ENCODE results near the gene MAPK8IP1.
A peak's percentile ranks its signal among the peaks of the same experiment; 100 is the strongest.

MAPK8IP1 gene

GRCh38 chr11:45871638-45872037, 13.8 kb upstream of the MAPK8IP1 start:
- ATAC-seq: no peak
- TF ChIP-seq ZNF565 (CRISPR knock-in tag; conservative IDR thresholded peaks at IDR 0.05; ENCODE audit: low read depth): no peak
- no peak for TF ChIP-seq ZFP30 (CRISPR knock-in tag; IDR thresholded peaks at IDR 0.05)
- TF ChIP-seq ZNF70 (CRISPR knock-in tag; IDR thresholded peaks at IDR 0.05): no peak
- TF ChIP-seq ISL1 (CRISPR knock-in tag; IDR thresholded peaks at IDR 0.05): no peak
- TF ChIP-seq SNAI2 (CRISPR knock-in tag; IDR thresholded peaks at IDR 0.05): no peak
- no peak for TF ChIP-seq ZFP3 (CRISPR knock-in tag; IDR thresholded peaks at IDR 0.05)
- TF ChIP-seq PPARA (CRISPR knock-in tag; IDR thresholded peaks at IDR 0.05; ENCODE audit: borderline replicate concordance): no peak

- peak; percentile 99 for ATAC-seq
- TF ChIP-seq TCF4 (CRISPR knock-in tag; IDR thresholded peaks at IDR 0.05; ENCODE audit: borderline replicate concordance): peak; percentile 48; the same call in 1 of the 2 replicates
- TF ChIP-seq RARB (CRISPR knock-in tag; IDR thresholded peaks at IDR 0.05): no peak
- TF ChIP-seq, protein P1, sequence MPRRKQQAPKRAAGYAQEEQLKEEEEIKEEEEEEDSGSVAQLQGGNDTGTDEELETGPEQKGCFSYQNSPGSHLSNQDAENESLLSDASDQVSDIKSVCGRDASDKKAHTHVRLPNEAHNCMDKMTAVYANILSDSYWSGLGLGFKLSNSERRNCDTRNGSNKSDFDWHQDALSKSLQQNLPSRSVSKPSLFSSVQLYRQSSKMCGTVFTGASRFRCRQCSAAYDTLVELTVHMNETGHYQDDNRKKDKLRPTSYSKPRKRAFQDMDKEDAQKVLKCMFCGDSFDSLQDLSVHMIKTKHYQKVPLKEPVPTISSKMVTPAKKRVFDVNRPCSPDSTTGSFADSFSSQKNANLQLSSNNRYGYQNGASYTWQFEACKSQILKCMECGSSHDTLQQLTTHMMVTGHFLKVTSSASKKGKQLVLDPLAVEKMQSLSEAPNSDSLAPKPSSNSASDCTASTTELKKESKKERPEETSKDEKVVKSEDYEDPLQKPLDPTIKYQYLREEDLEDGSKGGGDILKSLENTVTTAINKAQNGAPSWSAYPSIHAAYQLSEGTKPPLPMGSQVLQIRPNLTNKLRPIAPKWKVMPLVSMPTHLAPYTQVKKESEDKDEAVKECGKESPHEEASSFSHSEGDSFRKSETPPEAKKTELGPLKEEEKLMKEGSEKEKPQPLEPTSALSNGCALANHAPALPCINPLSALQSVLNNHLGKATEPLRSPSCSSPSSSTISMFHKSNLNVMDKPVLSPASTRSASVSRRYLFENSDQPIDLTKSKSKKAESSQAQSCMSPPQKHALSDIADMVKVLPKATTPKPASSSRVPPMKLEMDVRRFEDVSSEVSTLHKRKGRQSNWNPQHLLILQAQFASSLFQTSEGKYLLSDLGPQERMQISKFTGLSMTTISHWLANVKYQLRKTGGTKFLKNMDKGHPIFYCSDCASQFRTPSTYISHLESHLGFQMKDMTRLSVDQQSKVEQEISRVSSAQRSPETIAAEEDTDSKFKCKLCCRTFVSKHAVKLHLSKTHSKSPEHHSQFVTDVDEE (CRISPR knock-in tag; IDR thresholded peaks at IDR 0.05): 0 out of 2 replicates have a peak, but pooled peaks have one; percentile 29
- peak; percentile 41; the same call in 1 of the 2 replicates for TF ChIP-seq ZFP3 (CRISPR knock-in tag; IDR thresholded peaks at IDR 0.05)
- no peak for TF ChIP-seq SNAI2 (CRISPR knock-in tag; IDR thresholded peaks at IDR 0.05)
- no peak for TF ChIP-seq POU6F1 (CRISPR knock-in tag; IDR thresholded peaks at IDR 0.05; ENCODE audit: borderline replicate concordance, low read depth)
These were observed 12.6 kb upstream of the MAPK8IP1 start for GRCh38 chr11:45872651-45873356.

- no peak for ATAC-seq
- TF ChIP-seq, protein P1 (CRISPR knock-in tag; IDR thresholded peaks at IDR 0.05): no peak
These were observed 9.1 kb upstream of the MAPK8IP1 start for GRCh38 chr11:45876401-45876800.

DNA sequence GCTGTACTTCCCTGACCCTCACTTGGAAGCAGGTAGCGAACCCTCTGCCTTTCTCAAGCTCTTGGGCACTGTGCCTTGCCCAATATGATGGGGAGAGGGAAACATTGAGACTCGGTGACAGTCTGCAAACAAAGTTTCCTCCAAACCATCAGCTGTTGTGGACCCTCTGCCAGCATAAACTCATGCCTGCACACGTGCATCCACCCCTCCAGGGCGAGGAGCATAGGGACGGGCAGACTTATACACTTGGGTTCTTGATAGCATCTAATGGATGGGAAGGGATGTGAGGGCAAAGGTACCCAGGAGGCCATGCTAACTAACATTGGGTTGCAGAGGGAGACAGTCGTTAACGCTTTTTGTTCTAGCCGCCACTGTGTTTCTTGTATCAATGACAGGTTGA, 8.2 kb upstream of the MAPK8IP1 start:
- TF ChIP-seq POU6F1 (CRISPR knock-in tag; IDR thresholded peaks at IDR 0.05; ENCODE audit: borderline replicate concordance, low read depth) (no peak), ISL1 (CRISPR knock-in tag; IDR thresholded peaks at IDR 0.05) (no peak)
- ATAC-seq: no peak

- ATAC-seq: no peak
These were observed 7.6 kb upstream of the MAPK8IP1 start for GRCh38 chr11:45877845-45878244.

More at GRCh38 chr11:45877845-45878244, 7.6 kb upstream of the MAPK8IP1 start:
- TF ChIP-seq RARB (CRISPR knock-in tag; IDR thresholded peaks at IDR 0.05) (no peak), GLIS3 (CRISPR knock-in tag; IDR thresholded peaks at IDR 0.05) (no peak), CSDC2 (CRISPR knock-in tag; IDR thresholded peaks at IDR 0.05) (no peak)

All from SK-N-SH treated with all-trans-retinoic acid at 6 μM for 48 hours (cell line).